Endometrial microvascular endothelial cells (primary cell): Measurements from ENCODE around the gene SESTD1. TPM values are rescaled to one million over a fixed set of nuclear protein-coding genes. Genes with fewer than 3 reads are reported as not detected.
"Not testable (repeated sequence)": the region's sequence is repeated elsewhere in the genome, so short reads cannot be mapped to it uniquely, and the experiment has no call there.

ENCODE experiments used
- in situ Hi-C: cut with HindIII; loops from 2 replicates; pipeline ENCODE4 v1.10.0; 2017; ENCODE audit warnings: low sequenced_read_pairs, low pct_unique_long_range_greater_than_20kb; ENCODE audit errors: inconsistent ontology term
- total RNA-seq: library from RNA; depleted of rRNA; stranded (reverse); fragments of >200 nt; gene quantifications from one replicate; pipeline ENCODE4 v1.2.3, GENCODE V29; 2015; ENCODE audit errors: inconsistent ontology term

The SESTD1 gene
- total RNA-seq, 1 donor from 2014 or later: 8.5 TPM

- in situ Hi-C loops: no loop called here
These were observed 21.6 kb downstream of the SESTD1 start for GRCh38 chr2:179243046-179243445.

DNA sequence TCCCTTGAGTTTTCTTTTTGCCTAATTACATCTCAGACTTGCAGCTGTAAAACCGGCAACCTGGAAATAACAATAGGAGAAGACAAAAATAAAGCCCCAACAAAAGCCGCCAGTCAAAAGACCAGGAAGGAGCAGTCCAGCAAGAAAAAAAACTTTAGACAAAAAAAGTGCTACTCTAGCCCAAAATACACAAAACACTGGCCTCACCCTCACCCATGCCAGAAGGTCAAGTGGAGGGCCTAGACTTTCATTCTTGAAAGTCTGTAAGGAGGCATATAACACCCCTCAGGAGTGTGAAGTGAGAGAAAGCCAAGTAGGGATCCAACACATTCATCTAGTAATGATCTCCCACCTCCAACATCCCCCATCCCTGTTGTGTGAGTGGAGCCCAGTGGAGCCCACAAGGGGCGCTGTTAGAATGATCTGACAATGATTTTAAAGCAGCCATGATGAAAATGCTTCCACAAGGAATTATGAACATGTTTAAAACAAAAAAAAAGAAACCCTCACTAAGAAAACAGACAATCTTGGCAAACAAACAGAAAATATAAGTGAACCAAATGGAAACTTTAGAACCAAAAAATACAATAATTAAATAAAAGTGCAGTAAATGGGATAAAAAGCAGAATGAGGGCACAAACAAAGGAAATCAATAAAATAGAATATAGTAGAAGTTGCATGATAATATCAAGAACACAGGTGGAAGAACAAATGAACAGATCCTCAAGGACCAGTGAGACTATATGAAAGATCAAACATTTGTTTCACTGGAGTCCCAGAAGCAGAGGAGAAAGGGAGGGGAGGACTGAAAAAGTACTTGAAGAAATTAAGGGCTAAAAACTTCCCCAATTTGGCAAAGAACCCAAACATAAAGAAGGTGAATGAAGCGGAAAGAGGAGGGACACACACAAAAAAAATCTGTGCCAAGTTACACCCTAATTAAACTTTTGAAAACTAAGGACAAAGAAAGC lies 23.9 kb downstream of the SESTD1 start:
- in situ Hi-C loops: no loop called here

DNA sequence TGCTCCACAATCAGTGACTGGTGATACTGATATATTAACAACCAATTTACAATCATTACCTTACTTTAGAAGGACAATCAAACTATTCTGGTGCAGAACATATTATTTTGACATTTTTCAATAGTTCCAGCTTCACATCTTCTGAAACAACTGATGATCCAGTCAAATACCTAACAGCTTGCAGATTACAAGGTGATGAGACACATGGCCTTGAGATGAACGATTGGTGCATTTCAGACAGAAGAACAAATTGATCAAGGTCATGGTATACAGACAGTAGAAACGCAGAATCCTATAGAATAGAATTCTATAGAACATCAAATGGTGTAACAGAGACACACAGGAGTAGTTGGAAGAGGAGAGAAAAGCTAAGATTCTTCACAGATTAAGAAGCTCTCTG lies 24.8 kb downstream of the SESTD1 start:
- in situ Hi-C loops: no loop called here

DNA sequence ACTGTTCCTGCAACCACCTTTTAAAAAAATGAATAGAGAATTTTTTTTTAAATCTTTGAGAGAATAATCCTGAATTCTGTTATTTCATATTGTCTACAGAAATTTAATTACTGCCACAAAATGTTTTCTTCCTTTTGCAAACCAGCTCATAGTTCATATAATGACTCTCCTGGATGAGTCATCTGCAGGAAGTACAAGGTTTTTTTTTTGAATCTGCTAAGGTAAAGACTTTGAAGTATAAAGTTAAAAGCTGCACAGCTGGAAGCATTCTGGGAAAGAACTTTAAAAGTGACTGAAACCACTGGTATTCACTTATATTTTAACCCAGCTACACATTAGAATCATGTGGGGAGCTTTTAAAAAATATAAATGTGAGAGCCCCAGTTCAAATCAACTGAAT lies 25.4 kb downstream of the SESTD1 start:
- in situ Hi-C loops: no loop called here

DNA sequence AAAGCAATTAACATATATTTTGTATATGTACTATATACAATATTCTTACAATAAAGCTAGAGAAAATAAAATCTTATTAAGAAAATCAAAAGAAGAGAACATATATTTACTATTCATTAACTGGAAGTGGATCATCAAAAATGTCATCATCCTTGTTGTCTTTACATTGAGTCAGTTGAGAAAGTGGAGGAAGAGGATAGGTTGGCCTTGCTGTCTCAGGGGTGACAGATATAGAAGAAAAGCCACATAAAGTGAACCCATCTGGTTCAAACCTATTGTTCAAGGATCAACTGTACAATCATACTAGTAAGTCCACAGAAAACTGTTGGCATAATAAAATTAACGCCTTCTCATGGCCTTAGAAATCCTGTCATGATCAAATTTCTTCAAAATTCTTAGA lies 26.6 kb downstream of the SESTD1 start:
- in situ Hi-C loops: no loop called here

- in situ Hi-C loops: no loop called here
These were observed 27.3 kb downstream of the SESTD1 start for GRCh38 chr2:179237209-179237946.

DNA sequence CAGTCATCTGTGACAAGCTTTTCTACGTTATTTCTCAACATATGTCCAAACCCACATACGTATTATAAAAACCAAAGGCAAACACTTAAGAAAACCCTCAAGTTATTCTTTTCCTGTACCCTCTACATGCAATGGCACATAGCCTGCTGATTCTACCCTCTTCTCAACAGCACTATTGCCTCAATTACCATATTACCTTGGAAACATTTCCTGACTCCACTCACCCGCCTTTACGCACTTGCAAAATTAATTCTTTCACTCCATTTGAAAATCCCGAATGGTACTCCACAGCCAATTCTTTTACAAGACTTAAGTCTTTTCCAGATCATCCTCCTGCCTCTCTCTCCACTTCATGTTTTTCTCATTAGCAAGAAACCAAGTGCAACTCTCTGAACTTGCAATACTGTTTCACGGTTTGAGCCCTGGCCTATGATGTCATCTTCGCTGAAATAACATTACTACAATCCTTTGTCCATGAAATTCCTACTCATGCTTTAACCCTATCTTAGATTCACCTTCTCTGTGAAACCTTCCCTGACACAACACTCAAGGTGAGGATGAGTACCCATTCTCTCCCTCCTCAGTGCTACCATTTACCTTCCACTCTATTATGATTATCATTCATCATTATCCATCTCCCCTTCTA lies 29.0 kb downstream of the SESTD1 start:
- in situ Hi-C loops: no loop called here

- in situ Hi-C loops: no loop called here
These were observed 29.9 kb downstream of the SESTD1 start for GRCh38 chr2:179234658-179235240.

DNA sequence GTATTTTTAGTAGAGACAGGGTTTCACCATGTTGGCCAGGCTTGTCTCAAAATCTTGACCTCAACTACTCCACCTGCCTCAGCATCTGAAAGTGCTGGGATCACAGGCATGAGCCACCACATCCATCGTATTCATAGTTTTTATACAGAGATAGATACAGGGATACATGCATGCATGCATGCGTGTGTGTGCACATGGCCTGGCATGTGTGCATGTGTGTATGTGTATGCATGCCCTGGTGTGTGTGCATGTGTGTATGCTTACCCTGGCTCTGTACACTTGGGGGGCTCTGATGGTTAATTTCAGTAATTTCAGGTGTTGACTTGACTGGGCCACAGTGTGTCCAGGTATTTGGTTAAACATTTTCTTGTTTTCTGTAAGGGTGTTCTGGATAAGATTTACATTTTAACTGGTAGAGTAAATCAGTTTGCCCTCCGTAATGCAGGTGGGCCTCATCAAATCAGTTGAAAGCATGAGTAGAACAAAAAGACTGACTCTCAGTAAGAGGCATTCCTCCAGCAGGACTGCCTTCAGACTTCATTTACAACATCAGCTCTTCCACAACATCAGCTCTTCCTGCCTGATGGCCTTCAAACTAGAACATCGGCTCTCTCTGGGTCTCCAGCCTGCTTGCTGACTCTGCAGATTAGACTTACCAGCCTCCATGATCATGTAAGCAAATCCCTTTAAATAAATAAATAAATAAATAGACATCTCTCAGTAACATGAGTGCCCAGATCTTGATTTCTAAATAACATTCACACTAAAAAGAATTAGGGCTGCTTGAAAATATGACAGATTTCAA lies 30.8 kb downstream of the SESTD1 start:
- in situ Hi-C loops: no loop called here

DNA sequence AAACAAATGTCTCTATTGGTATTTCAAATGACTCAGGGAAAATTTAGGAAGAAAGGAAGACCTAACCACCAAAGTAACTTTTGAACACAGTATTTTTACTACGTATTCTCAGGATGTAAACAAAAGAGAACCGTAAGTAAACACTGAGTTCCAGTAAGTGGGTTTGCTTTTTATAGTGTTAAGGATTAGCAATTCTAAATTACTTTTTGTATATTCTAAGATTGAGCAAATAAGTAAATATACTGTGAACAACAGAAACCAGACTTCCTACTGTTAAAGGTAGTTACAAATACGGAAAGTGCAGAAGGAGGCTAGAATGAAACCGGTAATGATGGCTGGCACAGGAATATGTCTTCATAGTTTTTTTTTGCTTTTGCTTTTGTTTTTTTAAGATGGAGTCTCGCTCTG lies 31.5 kb downstream of the SESTD1 start:
- in situ Hi-C loops: no loop called here

DNA sequence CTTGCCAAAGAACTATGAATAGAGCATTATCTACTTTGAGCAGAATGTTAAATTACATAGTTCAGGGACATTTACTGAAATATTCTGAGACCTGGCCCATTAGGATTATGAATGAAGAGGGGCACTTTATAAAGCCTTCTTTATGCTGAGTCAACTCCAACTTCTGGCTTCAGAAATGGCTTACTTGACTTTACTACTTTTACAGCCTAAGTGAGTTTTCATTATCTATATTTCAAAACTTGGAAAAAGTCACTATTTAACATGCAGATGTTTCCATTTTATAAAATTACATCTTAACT lies 37.7 kb downstream of the SESTD1 start:
- in situ Hi-C loops: no loop called here

GRCh38 chr2:179226203-179226960 lies 38.2 kb downstream of the SESTD1 start:
- in situ Hi-C loops: no loop called here

DNA sequence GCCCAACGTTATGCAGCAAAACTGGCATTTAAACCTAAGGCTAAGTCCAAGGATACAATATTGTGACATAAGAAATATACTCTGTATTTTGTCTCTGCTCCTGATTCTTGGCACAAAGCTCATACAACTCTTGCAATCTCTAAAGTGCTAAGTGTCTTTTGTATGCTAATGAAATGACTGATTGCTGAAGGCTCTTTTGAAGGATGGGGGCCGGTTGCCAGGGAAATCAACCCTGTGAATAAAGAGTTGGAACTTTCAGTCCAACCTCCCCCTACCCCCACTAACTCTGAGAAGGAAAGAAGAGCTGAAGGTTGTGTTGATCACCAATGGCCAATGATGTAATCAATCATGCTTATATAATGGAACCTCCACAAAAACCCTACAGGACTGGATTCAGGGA lies 40.3 kb downstream of the SESTD1 start:
- in situ Hi-C loops: no loop called here

DNA sequence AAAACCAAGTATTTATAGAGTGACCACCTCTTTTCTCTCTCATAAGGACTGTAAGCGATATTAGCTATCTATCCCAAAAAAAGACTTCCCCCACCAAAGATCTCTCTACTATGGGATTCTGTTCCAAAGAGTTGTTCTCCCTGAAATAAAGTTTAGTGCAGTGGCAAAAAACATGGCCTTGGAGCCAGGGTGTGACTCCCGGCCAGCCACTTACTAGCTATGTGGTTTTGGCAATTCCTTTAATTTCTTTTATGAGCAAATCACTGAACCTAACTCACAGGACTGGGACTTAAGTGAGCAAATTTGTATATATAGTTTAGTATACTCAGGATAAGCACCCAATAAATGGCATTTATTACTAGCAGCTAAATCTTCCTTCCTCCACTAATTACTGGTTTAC lies 42.6 kb downstream of the SESTD1 start:
- in situ Hi-C loops: no loop called here

GRCh38 chr2:179218848-179219594 lies 45.6 kb downstream of the SESTD1 start:
- in situ Hi-C loops: no loop called here

DNA sequence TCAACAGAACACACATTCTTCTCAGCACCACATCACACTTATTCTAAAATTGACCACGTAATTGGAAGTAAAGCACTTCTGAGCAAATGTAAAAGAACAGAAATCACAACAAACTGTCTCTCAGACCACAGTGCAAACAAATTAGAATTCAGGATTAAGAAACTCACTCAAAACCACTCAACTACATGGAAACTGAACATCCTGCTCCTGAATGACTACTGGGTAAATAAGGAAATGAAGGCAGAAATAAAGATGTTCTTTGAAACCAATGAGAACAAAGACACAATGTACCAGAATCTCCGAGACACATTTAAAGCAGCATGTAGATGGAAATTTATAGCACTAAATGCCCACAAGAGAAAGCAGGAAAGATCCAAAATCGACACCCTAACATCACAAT lies 50.0 kb downstream of the SESTD1 start:
- in situ Hi-C loops: not testable (repeated sequence)

GRCh38 chr2:179211355-179211754 lies 53.3 kb downstream of the SESTD1 start:
- in situ Hi-C loops: no loop called here
